ENCODE results near the gene GSTM4. TPM values are rescaled to one million over a fixed set of nuclear protein-coding genes. Genes with fewer than 3 reads are reported as not detected.
A peak's percentile ranks its signal among the peaks of the same experiment; 100 is the strongest.

Gene GSTM4
- total RNA-seq, 2 donors from 2014 or later, result 24.6 to 52.6 TPM

DNA sequence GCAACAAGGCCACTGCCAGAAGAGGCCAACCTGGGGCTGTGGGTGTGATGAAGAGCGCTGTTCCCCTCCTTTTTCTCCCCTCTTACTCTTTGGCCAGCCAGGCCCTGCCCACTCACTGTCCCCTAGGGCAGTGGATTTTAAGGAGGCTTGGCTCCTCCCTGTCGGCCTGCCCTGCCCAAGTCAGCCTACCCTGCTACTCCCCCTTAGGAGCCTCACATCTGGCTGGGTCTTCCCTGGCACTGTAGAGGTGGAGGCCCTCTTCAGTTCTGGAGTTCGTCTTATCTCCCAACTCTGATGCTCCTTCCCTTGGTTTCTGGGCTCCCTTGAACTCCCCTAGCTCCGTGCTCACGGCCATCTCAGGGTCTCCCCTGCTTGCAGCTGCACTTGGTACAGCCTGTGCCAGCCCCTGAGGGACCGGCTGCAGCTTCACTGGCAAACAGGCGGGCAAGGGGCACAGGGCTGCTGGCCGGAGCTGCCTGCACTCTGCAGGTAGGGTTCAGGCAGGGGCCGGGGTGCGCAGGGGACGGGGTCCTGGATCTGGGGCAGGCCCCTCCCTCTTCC is 32.2 kb upstream of the GSTM4 start:
- Histone ChIP-seq H3K9me3 (no peaks in the 10 kb centered on the region), H3K27ac (peak overlapping the region in 1 of 2 donors; percentile 21), H3K27me3 (no peaks in the 10 kb centered on the region), H3K36me3 (peaks cover 18% of the 10 kb centered on the region), H3K4me3 (no peak overlapping the region), H3K4me1 (peaks cover 0 to 54% of the 10 kb centered on the region in 2 donors)
- TF ChIP-seq, protein P1, sequence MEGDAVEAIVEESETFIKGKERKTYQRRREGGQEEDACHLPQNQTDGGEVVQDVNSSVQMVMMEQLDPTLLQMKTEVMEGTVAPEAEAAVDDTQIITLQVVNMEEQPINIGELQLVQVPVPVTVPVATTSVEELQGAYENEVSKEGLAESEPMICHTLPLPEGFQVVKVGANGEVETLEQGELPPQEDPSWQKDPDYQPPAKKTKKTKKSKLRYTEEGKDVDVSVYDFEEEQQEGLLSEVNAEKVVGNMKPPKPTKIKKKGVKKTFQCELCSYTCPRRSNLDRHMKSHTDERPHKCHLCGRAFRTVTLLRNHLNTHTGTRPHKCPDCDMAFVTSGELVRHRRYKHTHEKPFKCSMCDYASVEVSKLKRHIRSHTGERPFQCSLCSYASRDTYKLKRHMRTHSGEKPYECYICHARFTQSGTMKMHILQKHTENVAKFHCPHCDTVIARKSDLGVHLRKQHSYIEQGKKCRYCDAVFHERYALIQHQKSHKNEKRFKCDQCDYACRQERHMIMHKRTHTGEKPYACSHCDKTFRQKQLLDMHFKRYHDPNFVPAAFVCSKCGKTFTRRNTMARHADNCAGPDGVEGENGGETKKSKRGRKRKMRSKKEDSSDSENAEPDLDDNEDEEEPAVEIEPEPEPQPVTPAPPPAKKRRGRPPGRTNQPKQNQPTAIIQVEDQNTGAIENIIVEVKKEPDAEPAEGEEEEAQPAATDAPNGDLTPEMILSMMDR (IDR thresholded peaks at IDR 0.05), result no peak
- DNase-seq (ENCODE audit: low spot score), result peak; percentile 58

DNA sequence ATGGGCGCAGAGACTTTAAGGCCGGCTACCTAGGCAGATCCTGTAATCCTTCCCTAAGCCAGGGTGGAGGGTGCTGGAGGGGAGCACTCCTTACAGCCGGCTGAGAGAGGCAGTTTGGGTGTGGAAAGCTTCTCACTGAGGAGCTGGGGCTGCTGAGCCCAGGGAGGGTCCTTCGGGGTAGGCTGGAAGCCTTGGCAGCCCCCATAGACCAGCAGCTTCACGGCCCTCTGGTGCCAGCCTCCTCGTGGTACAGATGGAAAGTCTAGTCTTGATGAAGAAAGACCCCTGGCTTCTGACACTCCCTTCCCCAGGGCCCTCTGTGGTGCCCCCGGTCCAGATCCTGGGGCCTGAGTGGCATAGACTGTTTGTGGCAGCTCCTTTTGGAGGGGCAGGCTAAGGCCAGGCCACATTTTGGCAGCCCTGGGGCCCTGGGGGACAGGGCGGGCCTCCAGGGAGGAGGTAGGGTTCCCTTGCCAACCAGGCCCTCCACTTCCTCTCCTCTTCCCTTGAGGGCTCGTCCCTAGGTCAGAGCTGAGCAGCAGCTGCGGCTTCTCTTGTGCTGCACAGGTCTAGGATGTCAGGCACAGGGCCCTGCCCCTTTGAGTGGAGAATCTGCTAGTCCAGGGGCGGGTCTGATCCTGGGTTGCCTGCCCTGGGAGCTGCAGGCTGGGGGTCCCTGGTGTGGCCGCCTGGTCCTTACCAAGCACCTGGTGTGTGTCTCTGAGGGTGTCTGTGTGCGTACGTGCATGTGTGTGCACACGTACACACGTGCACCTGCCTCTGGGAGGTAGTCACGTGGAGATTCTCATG is 31.5 kb upstream of the GSTM4 start:
- H3K4me3 ChIP-seq, result no peak overlapping the region

GRCh38 chr1:109625176-109625575 is 30.7 kb upstream of the GSTM4 start:
- Histone ChIP-seq H3K9me3 (no peaks in the 10 kb centered on the region), H3K27ac (no peak overlapping the region), H3K27me3 (no peaks in the 10 kb centered on the region), H3K4me1 (peaks cover 0 to 42% of the 10 kb centered on the region in 2 donors), H3K4me3 (no peak overlapping the region), H3K36me3 (peaks cover 28% of the 10 kb centered on the region)
- peak; percentile 53 for DNase-seq (ENCODE audit: low spot score)
- TF ChIP-seq, protein P1 (IDR thresholded peaks at IDR 0.05), result no peak

More for the DNA sequence above, 31.5 kb upstream of the GSTM4 start:
- no peaks in the 10 kb centered on the region for H3K27me3 ChIP-seq
- H3K4me1 ChIP-seq, result peaks cover 0 to 47% of the 10 kb centered on the region in 2 donors
- H3K36me3 ChIP-seq, result peaks cover 25% of the 10 kb centered on the region
- TF ChIP-seq, protein P1 (IDR thresholded peaks at IDR 0.05), result no peak
- H3K9me3 ChIP-seq, result no peaks in the 10 kb centered on the region
- DNase-seq (ENCODE audit: low spot score), result peak; percentile 57
- peak overlapping the region in 1 of 2 donors; percentile 21 for H3K27ac ChIP-seq

DNA sequence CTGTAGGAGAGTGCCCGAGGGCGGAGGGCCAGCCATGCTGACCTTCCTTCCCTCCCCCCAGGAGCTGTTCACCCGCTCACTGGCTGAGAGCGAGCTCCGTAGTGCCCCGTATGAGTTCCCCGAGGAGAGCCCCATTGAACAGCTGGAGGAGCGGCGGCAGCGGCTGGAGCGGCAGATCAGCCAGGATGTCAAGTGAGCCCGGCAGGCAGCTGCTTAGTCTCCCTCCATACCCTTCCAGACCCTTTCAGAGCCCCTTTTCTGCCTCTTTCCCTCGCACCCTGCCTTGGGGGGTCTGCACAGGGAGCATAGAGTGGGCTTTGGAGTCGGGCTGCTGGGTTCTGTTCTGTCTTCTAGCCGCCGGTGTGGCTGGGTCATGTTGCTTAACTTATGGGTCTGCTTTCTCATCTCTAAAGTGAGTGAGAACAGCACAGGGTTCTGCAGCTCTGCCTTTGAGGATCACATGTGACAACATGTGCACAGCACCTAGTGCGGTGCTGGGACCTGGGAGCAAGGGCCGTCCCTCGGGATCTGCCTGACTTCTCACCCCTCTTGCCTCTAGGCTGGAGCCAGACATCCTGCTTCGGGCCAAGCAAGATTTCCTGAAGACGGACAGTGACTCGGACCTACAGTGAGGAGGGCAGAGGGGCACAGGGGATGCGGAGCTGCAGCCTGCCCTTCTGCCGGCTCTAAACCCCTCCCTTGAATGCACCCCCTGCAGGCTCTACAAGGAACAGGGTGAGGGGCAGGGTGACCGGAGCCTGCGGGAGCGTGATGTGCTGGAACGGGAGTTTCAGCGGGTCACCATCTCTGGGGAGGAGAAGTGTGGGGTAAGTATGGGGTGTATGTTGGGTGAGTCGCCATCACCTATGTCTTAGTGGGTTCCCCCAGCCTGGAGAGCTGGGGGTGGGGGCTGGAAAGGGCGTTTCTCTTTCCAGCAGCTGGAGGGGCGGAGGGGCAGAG is 30.0 kb upstream of the GSTM4 start:
- Histone ChIP-seq H3K27me3 (no peaks in the 10 kb centered on the region), H3K9me3 (no peaks in the 10 kb centered on the region), H3K27ac (no peak overlapping the region), H3K4me1 (peaks cover 0 to 42% of the 10 kb centered on the region in 2 donors), H3K4me3 (no peak overlapping the region), H3K36me3 (peaks cover 32% of the 10 kb centered on the region)
- TF ChIP-seq, protein P1 (IDR thresholded peaks at IDR 0.05), result no peak
- peak; percentile 54 for DNase-seq (ENCODE audit: low spot score)

GRCh38 chr1:109626682-109627408 is 29.1 kb upstream of the GSTM4 start:
- TF ChIP-seq, protein P1 (IDR thresholded peaks at IDR 0.05), result no peak
- H3K27me3 ChIP-seq, result no peaks in the 10 kb centered on the region
- H3K27ac ChIP-seq, result no peak overlapping the region
- peaks cover 36% of the 10 kb centered on the region for H3K36me3 ChIP-seq
- DNase-seq (ENCODE audit: low spot score), result peak; percentile 52
- no peak overlapping the region for H3K4me3 ChIP-seq
- H3K4me1 ChIP-seq, result peaks cover 0 to 32% of the 10 kb centered on the region in 2 donors
- H3K9me3 ChIP-seq, result no peaks in the 10 kb centered on the region

All from right atrium auricular region (tissue), 2 donors.